ENCODE results near the gene MYO1F. TPM values are rescaled to one million over a fixed set of nuclear protein-coding genes. Genes with fewer than 3 reads are reported as not detected.

MYO1F gene
- total and polyA plus RNA-seq, 12 donors, result 1.7 to 62.5 (median 19.4) TPM

DNA sequence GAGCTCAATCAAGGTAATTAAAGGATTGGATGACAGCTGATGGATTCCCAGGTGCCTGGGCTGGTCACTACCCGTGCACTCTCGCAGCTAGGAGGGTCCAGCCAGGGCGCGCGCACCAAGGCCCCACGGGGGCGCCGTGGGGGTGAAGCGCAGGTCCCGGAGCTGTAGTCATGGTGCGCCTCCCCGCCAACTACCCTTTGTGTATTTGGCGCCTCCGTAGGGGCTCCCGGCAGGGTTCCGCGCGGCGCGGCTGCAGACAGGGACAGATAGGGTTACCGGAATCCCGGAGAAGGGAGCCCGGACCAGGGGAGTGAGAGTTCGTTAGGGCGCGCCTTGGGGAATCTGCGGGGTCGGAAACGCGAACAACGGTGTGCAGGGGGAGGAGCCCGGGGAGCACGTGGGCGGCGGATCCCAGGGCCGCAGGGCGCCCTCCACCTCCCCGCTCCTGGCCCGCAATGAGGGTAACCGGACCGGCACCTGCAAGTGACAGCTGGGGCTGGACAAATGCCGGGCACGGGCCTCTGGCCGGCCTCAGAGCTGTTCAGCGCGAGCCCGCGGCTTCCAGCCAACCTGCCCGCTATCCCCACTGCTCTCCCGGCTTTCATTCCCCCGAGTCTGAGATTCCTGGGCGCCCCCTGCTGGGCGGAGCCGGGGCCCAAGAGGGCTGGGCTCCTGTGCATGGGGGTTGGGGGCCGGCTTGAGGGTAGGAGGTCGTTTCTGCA lies 71.4 kb downstream of the MYO1F start:
- Histone ChIP-seq H3K27ac (peak overlapping the region in 2 of 5 donors; percentile 6 to 24), H3K4me3 (peak overlapping the region in 2 of 4 donors; percentile 60 to 62), H3K36me3 (replicated peaks in 1 of 2) (no peaks in the 10 kb centered on the region), H3K9me3 (replicated peaks in 1 of 3) (no peaks in the 10 kb centered on the region), H3K4me1 (replicated peaks in 1 of 2) (peaks cover 11 to 12% of the 10 kb centered on the region in 2 donors), H3K27me3 (no peaks in the 10 kb centered on the region)
- peak; percentile 72 to 87 (median 84) for DNase-seq
- 0 to 1% (median 1%) methylated on average over 22 to 56 of the region's 56 CpGs for WGBS, 4 donors
- no peak for TF ChIP-seq POLR2A (IDR thresholded peaks at IDR 0.05)
- TF ChIP-seq CTCF (IDR thresholded peaks at IDR 0.05), result peak; percentile 75 to 88 (median 86)
- intact Hi-C loops (cut with DNase I), result loop anchor here (5.0 to 10.0 kb wide), 3 partner anchors 94 to 154 kb away; partner anchors contain the start of gene MARCHF2 (in 2 of the 2)

GRCh38 chr19:8504919-8505318 lies 72.3 kb downstream of the MYO1F start:
- TF ChIP-seq CTCF (IDR thresholded peaks at IDR 0.05) (no peak), POLR2A (IDR thresholded peaks at IDR 0.05) (no peak)
- Histone ChIP-seq H3K9me3 (replicated peaks in 1 of 3) (no peaks in the 10 kb centered on the region), H3K36me3 (replicated peaks in 1 of 2) (no peaks in the 10 kb centered on the region), H3K4me1 (replicated peaks in 1 of 2) (peaks cover 11 to 12% of the 10 kb centered on the region in 2 donors), H3K4me3 (no peak overlapping the region), H3K27me3 (no peaks in the 10 kb centered on the region), H3K27ac (no peak overlapping the region)
- WGBS, 4 donors, result 74 to 80% (median 77%) methylated on average over 6 of the region's 6 CpGs
- intact Hi-C loops (cut with DNase I), result loop anchor here (5.0 to 10.0 kb wide), 3 partner anchors 93 to 153 kb away; partner anchors contain the start of gene MARCHF2 (in 2 of the 2)
- no peak for DNase-seq

DNA sequence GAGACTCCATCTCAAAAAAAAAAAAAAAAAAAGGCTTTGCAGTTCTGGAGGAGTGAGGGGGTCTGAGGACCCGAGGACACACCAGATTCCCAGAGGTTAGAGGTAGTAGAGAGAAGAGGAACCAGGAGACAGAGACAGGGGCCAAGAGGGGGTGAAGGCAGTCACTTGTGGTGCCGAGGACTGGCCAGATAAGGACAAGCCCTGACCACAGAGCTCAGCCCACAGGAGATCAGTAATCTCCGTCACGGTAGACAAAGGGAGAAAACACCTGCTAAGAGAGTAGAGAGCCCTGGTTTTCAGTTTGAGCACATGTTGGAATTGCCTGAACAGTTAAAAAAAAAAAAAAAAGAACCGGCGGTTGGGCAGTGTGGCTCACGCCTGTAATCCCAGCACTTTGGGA lies 73.1 kb downstream of the MYO1F start:
- 80 to 84% (median 83%) methylated on average over 7 of the region's 7 CpGs for WGBS, 4 donors
- no peaks in the 10 kb centered on the region for H3K27me3 ChIP-seq
- H3K4me3 ChIP-seq, result no peak overlapping the region
- H3K36me3 ChIP-seq (replicated peaks in 1 of 2), result no peaks in the 10 kb centered on the region
- no peaks in the 10 kb centered on the region for H3K9me3 ChIP-seq (replicated peaks in 1 of 3)
- TF ChIP-seq CTCF (IDR thresholded peaks at IDR 0.05) (no peak), POLR2A (IDR thresholded peaks at IDR 0.05) (no peak)
- peaks cover 11 to 12% of the 10 kb centered on the region in 2 donors for H3K4me1 ChIP-seq (replicated peaks in 1 of 2)
- intact Hi-C loops (cut with DNase I), result loop anchor here in 1 of 2 donors (10.0 kb wide), 1 partner anchor 149 kb away; no protein-coding TSS in a partner anchor
- H3K27ac ChIP-seq, result no peak overlapping the region
- DNase-seq, result no peak

- intact Hi-C loops (cut with DNase I), result loop anchor here in 1 of 2 donors (10.0 kb wide), 1 partner anchor 149 kb away; no protein-coding TSS in a partner anchor
- H3K27me3 ChIP-seq, result no peaks in the 10 kb centered on the region
- 72 to 89% (median 75%) methylated on average over 1 to 7 of the region's 7 CpGs for WGBS, 4 donors
- no peaks in the 10 kb centered on the region for H3K36me3 ChIP-seq (replicated peaks in 1 of 2)
- H3K4me1 ChIP-seq (replicated peaks in 1 of 2), result peaks cover 11 to 12% of the 10 kb centered on the region in 2 donors
- H3K27ac ChIP-seq, result no peak overlapping the region
- no peaks in the 10 kb centered on the region for H3K9me3 ChIP-seq (replicated peaks in 1 of 3)
- no peak for DNase-seq
- no peak for TF ChIP-seq CTCF (IDR thresholded peaks at IDR 0.05)
- TF ChIP-seq POLR2A (IDR thresholded peaks at IDR 0.05), result no peak
- no peak overlapping the region for H3K4me3 ChIP-seq
Measured at GRCh38 chr19:8503510-8503909, 73.7 kb downstream of the MYO1F start.
